GM23338 (cell line): ENCODE results near the gene SRGAP1.

Source experiments
- ETS1 ChIP-seq: IDR thresholded peaks from 2 replicates; pipeline ENCODE4 v1.6.1; 2016; ENCODE audit warnings: antibody characterized with exemption
- EZH2 ChIP-seq: fragments of 200-600 bp; sonication (generic); IDR thresholded peaks from one replicate; pipeline ENCODE4 v1.8.0; 2017; ENCODE audit warnings: antibody characterized with exemption, mild to moderate bottlenecking, low read depth; ENCODE audit not compliant: unreplicated experiment
- EZH2phosphoT487 ChIP-seq: fragments of 200-600 bp; sonication (generic); IDR thresholded peaks from one replicate; pipeline ENCODE4 v1.8.1; 2018; ENCODE audit warnings: antibody characterized with exemption; ENCODE audit not compliant: unreplicated experiment
- JUNB ChIP-seq: IDR thresholded peaks from one replicate; pipeline ENCODE4 v1.6.1; 2016; ENCODE audit warnings: antibody characterized with exemption; ENCODE audit not compliant: unreplicated experiment
- NANOG ChIP-seq: IDR thresholded peaks from 2 replicates; pipeline ENCODE4 v1.6.1; 2016; ENCODE audit warnings: antibody characterized with exemption, borderline replicate concordance
- POLR2AphosphoS5 ChIP-seq: IDR thresholded peaks from 2 replicates; pipeline ENCODE4 v1.6.1; 2016; ENCODE audit warnings: antibody characterized with exemption, low read depth
- REST ChIP-seq: IDR thresholded peaks from one replicate; pipeline ENCODE4 v1.6.1; 2018; ENCODE audit warnings: antibody characterized with exemption; ENCODE audit not compliant: unreplicated experiment
- TF ChIP-seq, protein P1 (sequence below), 2 experiments: fragments of 200-600 bp in 1 of 2; sonication (generic) in 1 of 2; conservative IDR thresholded peaks; 2 replicates each; pipeline versions ENCODE4 v1.5.1 to v1.6.1; 2016 to 2017; ENCODE audit warnings: antibody characterized with exemption in 2 of 2, low read depth in 2 of 2, mild to moderate bottlenecking in 2 of 2, moderate library complexity in 1 of 2

- TF ChIP-seq, protein P1, sequence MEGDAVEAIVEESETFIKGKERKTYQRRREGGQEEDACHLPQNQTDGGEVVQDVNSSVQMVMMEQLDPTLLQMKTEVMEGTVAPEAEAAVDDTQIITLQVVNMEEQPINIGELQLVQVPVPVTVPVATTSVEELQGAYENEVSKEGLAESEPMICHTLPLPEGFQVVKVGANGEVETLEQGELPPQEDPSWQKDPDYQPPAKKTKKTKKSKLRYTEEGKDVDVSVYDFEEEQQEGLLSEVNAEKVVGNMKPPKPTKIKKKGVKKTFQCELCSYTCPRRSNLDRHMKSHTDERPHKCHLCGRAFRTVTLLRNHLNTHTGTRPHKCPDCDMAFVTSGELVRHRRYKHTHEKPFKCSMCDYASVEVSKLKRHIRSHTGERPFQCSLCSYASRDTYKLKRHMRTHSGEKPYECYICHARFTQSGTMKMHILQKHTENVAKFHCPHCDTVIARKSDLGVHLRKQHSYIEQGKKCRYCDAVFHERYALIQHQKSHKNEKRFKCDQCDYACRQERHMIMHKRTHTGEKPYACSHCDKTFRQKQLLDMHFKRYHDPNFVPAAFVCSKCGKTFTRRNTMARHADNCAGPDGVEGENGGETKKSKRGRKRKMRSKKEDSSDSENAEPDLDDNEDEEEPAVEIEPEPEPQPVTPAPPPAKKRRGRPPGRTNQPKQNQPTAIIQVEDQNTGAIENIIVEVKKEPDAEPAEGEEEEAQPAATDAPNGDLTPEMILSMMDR (conservative IDR thresholded peaks at IDR 0.05; ENCODE audit: low read depth in 2 of 2), result no peak
- TF ChIP-seq POLR2AphosphoS5 (no peak), REST (no peak), JUNB (no peak), NANOG (no peak), EZH2 (no peak), EZH2phosphoT487 (no peak), ETS1 (no peak)
Measured at GRCh38 chr12:64070454-64070853, 226.0 kb downstream of the SRGAP1 start.
